Stimulated activated CD8-positive, alpha-beta memory T cell treated with anti-CD3 and anti-CD28 coated beads, Interleukin-15, amount 100 ng/mL, for 24 hours (primary cell): ENCODE data around the gene CECR2.

Experiments used
- DNase-seq: peaks from one replicate; pipeline ENCODE4 v3.0.0-alpha.2; 2020; ENCODE audit warnings: low read depth

CECR2 gene

GRCh38 chr22:17368144-17368543 lies 1.1 kb upstream of the CECR2 start:
- DNase-seq, result no peak

- DNase-seq, result no peak
Measured at GRCh38 chr22:17368554-17369438, 464 bp upstream of the CECR2 start.

DNA sequence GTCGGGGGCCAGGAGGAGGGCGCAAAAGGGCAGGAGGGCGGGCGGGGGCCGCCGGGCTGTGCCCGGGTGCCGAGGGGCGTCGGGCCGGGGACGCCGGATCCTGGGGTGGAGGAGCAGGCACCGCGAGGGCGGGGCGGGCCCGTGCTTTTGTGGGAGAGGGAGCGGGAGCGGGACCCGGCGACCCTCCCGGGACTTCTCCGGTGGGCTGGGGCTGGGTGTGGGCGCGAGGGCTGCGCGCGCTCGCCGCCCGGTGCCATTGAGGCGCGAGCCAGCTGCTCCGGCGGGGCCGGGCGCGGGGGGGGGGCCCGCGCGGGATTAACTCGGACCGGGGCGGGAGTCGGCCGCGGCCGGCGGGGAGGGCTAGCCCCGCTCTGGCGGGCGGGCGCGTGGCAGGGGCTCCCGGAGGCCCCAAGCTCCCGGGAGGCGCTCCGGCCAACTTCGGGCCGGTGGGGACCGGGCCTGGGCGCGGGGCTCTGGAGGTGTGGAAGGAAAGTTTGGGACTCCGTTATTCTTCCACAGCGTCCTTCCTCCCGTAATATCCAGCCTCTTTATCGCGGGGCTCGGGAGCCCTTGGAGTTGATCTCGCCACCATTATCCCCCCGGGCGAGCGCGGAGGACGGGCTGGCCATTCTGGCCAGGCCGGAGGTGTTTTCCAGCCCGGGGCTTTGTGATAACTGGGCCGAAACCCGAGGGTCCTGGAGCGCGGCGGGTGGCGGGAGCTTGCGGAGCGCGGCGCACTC lies 936 bp downstream of the CECR2 start:
- DNase-seq, result no peak

- DNase-seq, result no peak
Measured at GRCh38 chr22:17370766-17371432, 1.6 kb downstream of the CECR2 start.

DNA sequence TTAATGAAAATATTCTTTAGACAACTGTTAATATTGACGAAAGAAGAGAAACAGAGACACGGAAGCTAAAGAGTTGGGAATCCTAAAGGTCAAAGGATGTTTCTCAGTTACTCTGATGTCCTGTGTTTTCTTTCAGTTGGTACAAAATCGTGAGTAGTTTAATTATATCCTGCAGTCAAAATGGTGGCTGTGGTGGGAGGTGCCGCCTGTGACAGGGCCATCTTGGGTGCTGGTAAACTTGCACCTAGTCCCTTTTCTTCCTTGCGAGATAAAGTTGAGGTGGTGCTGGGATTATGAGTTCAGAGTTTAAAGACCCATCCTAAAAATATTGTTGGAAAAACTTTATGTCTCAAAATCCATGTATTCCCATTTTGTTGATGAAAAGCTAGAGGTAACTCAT lies 2.2 kb downstream of the CECR2 start:
- no peak for DNase-seq

DNA sequence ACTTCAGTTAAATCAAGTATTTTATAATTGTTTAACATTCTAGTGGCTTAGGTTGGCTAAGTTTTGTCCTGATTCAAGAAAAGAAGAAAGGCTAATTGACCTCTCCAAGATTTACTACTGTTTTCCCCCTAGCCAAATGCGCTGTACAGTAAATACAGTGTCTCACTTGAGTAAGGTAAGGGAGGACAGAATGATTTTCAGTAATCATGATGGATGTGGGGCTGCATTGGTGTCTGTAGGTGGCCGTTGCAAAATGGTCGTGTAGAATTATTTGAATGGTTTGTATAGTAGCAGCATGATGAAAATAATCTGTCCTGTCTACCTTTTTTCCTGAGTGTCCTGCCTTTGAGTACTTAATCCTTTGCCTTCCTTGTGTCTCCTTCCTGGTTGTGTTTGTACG lies 4.6 kb downstream of the CECR2 start:
- DNase-seq, result no peak

DNA sequence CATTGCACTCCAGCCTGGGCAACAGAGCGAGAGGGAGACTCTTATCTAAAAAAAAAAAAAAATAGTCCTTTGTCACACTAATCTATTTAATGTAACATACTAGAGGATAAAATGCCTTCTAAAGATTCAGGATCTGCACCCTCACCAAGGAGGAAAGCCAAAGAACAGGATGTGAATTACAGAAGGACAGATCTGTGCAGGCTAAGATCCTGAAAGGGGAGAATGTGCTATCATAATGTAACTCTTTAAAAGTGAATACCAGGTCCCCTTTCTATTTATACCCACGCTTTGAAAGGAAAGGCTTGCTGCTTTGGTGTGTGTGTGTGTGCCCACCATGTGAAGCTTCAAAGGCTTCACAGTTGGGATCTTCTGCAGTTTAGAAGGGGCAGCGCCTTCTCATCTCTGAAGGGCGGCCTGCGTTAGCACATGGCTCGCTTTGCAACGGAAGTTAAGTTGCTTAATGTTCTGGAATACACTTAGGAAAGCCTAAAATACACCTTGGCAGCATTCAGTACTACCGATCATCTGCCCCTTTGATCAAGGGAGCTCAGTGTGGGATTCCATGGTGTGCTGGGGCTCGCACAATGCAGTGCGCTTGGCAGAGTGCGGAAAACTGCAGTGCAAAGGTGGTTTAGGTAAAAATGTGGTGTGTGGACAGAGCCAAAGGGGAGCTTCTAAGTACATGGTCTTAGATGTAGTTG lies 6.8 kb downstream of the CECR2 start:
- no peak for DNase-seq

- DNase-seq, result no peak
Measured at GRCh38 chr22:17376950-17377349, 7.7 kb downstream of the CECR2 start.

DNA sequence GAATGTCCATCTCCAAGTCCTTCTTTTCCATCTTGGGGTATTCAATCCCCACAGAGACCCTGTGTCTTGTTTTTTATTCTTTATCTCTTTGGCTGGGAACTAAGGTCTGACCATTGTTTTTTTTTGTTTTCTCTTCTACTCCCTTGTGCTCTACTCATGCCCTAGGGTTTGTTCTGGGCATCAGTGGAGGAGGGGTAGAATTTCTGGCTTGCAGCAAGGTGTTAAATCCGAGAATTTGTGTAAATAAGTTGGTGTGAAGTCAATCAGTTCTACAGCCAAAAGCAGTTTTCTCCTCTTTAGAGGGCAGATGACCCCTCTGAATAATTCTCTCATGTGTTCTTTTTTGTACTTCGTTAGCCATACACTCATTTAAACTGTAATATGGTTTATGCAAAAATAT lies 10.7 kb downstream of the CECR2 start:
- no peak for DNase-seq

GRCh38 chr22:17380359-17381087 lies 11.3 kb downstream of the CECR2 start:
- DNase-seq, result no peak

GRCh38 chr22:17381192-17381913 lies 12.1 kb downstream of the CECR2 start:
- DNase-seq, result no peak

DNA sequence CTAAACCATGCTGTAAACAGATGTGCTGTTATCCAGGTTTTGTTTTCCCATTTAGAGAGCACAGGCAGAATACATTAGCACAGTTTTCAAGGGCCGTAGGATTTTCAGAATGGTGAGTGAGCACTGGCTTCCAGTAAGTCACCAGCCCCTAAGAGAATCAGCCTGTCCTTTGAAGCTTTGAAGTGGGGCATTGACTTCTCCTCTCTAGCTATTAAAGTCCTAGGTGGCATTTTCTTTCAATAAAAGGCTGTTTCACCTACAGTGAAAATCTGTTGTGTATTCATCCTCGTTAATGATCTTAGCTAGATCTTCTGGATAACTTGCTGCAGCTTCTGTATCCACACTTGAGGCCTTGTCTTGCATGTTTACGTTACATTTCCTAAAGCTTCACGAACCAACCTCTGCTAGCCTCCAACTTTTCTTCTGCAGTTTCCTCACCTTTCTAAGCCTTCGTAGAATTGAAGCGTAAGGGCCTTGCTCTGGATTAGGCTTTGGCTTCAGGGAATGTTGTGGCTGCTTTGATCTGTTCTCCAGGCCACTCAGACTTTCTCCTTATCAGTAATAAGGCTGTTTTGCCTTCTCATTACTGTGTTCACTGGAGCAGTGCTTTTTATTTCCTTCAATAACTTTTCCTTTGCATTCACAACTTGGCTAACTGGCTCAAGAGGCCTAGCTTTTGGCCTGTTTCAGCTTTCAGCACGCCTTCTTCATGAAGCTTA lies 15.5 kb downstream of the CECR2 start:
- no peak for DNase-seq

DNA sequence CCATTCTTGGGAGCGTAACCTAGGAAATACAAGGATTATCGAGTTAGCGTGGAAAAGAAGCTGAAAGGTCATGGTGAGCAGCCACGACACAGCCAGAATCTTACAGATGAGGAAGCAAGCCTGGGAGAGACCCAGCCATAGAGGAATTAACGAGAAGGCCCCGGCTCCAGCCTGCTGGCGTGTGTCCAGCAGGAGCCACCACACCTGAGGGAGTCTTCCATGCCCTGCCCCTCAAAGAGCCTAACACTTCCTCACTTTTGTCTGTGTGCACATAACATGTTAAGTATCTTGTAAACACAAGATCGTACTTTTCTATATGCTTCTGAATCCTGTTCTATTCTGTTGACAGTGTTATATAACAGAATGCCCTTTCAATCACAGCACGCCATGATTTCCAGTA lies 18.1 kb downstream of the CECR2 start:
- no peak for DNase-seq

DNA sequence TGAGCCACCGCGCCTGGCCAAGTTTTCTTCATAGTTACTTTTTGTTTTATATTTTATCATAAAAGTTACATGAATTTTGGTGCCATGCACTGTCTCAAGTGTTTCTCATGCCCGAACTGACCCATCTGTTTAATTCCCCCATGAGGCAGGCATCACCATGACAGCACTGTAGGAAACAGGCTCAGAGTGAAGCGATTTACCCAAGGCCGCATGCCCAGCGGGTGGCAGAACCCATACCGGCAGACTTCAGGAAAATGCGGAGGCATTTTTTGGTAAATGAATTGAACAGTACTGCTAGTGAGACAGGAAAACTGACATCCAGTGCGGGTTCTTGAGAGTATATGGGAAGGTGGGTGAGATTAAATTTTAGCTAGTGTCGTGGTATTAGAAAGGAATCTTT lies 19.0 kb downstream of the CECR2 start:
- DNase-seq, result no peak

DNA sequence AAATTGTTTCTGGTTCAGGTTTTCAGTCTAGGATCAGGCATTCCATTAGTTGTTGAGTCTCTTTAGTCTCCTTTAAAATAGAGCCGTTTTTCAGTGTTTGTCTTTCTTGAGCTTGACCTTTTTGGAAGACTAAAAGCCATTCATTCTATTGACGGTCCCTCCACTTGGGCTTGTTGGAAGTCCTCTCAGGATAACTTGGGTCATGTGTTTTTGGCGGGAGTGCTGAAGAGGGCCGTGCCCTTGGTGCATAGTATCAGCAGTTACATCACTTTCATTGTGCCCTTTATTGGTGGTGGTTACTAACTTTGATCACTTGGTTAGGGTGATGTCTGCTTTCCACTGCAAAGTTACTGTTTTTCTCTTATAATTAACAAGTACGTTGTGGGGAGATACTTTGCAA lies 20.8 kb downstream of the CECR2 start:
- no peak for DNase-seq

DNA sequence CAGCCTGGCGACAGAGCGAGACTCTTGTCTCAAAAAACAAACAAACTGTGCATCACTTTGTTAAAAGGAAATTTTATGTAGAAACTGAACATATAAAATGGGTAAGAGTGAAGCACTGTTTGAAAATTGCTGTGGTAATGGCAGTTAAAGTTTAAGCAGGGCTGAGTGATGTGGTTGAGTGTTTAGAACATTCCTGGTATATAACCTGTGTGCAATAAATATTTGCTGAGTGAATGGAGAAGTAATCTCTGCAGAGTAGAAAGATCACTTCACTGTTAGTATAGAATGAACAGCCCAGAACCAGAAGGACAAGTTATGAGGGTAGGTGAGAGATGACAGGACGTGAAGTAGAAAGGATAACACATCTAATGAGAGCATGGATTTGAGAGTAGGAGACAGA lies 27.3 kb downstream of the CECR2 start:
- DNase-seq, result no peak

GRCh38 chr22:17397756-17398547 lies 28.7 kb downstream of the CECR2 start:
- no peak for DNase-seq

DNA sequence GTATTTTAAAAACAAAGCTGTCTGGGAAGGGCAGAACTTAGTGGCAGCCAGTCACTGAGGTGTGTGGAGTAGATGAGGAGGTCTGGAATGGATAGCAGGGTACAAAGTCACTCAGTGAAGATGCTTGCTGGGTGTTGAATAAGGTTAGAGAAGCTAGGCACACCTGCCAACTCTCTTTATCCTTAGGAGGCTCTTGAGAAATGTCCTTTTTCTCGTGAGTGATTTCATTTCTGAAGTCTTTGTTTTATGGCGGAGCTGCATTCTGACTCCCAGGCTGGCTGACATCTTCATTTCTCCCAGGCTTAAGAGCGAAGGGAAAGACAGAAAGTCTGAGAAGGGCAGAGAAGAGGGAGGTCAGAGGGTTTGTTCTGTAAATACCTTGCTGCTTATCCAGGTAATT lies 31.0 kb downstream of the CECR2 start:
- DNase-seq, result no peak

- no peak for DNase-seq
Measured at GRCh38 chr22:17401728-17402127, 32.5 kb downstream of the CECR2 start.
